ENCODE results near the gene KLHL13. TPM values are rescaled to one million over a fixed set of nuclear protein-coding genes. Genes with fewer than 3 reads are reported as not detected.

The KLHL13 gene
- total and polyA plus RNA-seq, 2 of the 8 experiments (the other 6 are each of a cell fraction or from before 2014, with no cell fraction given), result 6.4 to 12.8 TPM

DNA sequence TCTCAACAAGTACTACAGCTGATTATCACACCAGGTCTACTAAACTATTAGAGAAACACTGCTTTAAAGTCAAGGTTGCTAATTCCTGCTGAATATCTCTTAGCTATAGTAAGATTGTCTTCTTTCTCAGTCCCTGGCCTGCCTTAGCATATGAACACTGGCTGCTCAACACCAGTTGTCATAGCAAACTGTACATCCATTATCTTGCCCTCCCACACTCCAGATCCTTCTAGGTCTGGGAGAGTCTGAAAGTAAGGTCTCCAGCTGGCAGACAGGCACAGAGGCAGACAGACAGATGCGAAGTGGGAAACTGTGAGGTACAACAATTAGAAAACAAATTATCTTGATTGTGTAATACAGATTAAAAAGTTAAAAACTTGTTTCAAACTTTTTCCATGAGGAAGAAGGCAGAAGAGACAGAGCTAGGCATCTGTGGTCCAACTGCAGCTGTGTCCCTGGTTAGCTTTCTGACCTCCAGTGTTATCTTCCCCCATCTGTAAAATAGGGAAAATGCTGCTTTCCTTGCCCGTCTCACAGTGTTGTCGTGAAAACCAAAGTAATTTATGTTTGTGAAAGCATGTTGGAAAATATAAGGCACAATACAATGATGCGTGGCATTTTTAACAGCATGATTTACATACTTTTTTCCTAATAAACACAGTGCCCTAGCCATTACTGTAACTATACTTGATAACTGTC lies 133.8 kb downstream of the KLHL13 start:
- H3K14ac ChIP-seq (ENCODE audit: insufficient read length), result no peak overlapping the region
- H4K20me1 ChIP-seq (replicated peaks in 1 of 2; ENCODE audit: control insufficient read depth in 1 of 2, insufficient read depth in 2 of 2, low read length in 2 of 2), result no peaks in the 10 kb centered on the region
- no peaks in the 10 kb centered on the region for H3K36me3 ChIP-seq (ENCODE audit: control insufficient read depth in 2 of 4, insufficient read depth in 4 of 4, low read length in 3 of 4)
- H2AK5ac ChIP-seq (ENCODE audit: low read depth, low read length), result no peak overlapping the region
- no peak overlapping the region for H4K5ac ChIP-seq (ENCODE audit: insufficient read length, low read depth, low read length)
- H3K23me2 ChIP-seq (ENCODE audit: low read depth, low read length), result no peaks in the 10 kb centered on the region
- FAIRE-seq (no peak), DNase-seq (ENCODE audit: low read depth in 1 of 2, low spot score in 2 of 2) (no peak)
- no peaks in the 10 kb centered on the region for H3K79me1 ChIP-seq (ENCODE audit: low read depth, low read length)
- H3K4me2 ChIP-seq (ENCODE audit: insufficient read depth in 1 of 2, low read depth in 2 of 2, low read length in 2 of 2), result no peak overlapping the region
- no peak overlapping the region for H4K91ac ChIP-seq (replicated peaks; ENCODE audit: insufficient read length, low read length)
- no peak overlapping the region for H3K4me3 ChIP-seq (ENCODE audit: extremely low read depth in 1 of 4, insufficient read depth in 2 of 4, low read depth in 3 of 4, low read length in 4 of 4)
- H2BK12ac ChIP-seq (ENCODE audit: low read depth, low read length), result no peak overlapping the region
- no peaks in the 10 kb centered on the region for H3K79me2 ChIP-seq (ENCODE audit: control insufficient read depth in 1 of 2, insufficient read depth in 2 of 2, low read length in 2 of 2)
- no peak overlapping the region for H2BK20ac ChIP-seq (ENCODE audit: low read length)
- no peak overlapping the region for H2BK5ac ChIP-seq (ENCODE audit: low read depth, low read length)
- H3K9ac ChIP-seq (replicated peaks in 1 of 4; ENCODE audit: extremely low read depth in 1 of 4, low read depth in 3 of 4, low read length in 3 of 4), result no peak overlapping the region
- H3K27ac ChIP-seq (ENCODE audit: low read depth, low read length), result no peak overlapping the region
- no peaks in the 10 kb centered on the region for H3K9me3 ChIP-seq (ENCODE audit: insufficient read depth in 2 of 2, low read depth in 1 of 2, low read length in 1 of 2)
- H2AFZ ChIP-seq (ENCODE audit: low read length), result no peak overlapping the region
- ChIA-PET CTCF (ENCODE audit: partially characterized antibody) (interaction anchor here (0.6 to 1.3 kb wide), 2 partner anchors 9 to 246 kb away, joined by 3 read pairs; no protein-coding TSS in a partner anchor), POLR2A (ENCODE audit: partially characterized antibody) (interaction anchor here (0.6 kb wide), 1 partner anchor 175 kb away, joined by 4 read pairs; no protein-coding TSS in a partner anchor)
- H3K4me1 ChIP-seq (replicated peaks in 1 of 4; ENCODE audit: control insufficient read depth in 3 of 4, insufficient read depth in 4 of 4, low read length in 3 of 4), result no peaks in the 10 kb centered on the region
- no peak overlapping the region for H2BK120ac ChIP-seq (replicated peaks; ENCODE audit: low read depth, low read length)
- H3K23ac ChIP-seq (ENCODE audit: insufficient read length), result no peak overlapping the region
- H3K4ac ChIP-seq (replicated peaks; ENCODE audit: insufficient read length, low read depth, low read length), result no peak overlapping the region
- no peaks in the 10 kb centered on the region for H3K27me3 ChIP-seq (replicated peaks in 1 of 4; ENCODE audit: control insufficient read depth in 3 of 4, extremely low read depth in 1 of 4, insufficient read depth in 3 of 4, low read length in 3 of 4)
- no peak overlapping the region for H4K8ac ChIP-seq (ENCODE audit: extremely low read depth, insufficient read depth, low read length)
- H3K56ac ChIP-seq (replicated peaks; ENCODE audit: insufficient read length, low read depth, low read length), result no peak overlapping the region
- WGBS, 2 experiments (ENCODE audit: extremely low coverage in 1 of 2, insufficient coverage in 1 of 2, insufficient read length in 1 of 2, insufficient replicate concordance in 2 of 2, low coverage in 1 of 2, low lambda C conversion rate in 2 of 2, missing lambda C conversion rate in 1 of 2), result 85% methylated on average over 3 of the region's 4 CpGs; no CpG with 5 or more reads in 1 of the 2 experiments
- no peak overlapping the region for H3K18ac ChIP-seq (ENCODE audit: extremely low read depth, low read length)
- H2BK15ac ChIP-seq (ENCODE audit: low read length), result no peak overlapping the region
- TF ChIP-seq BRCA1 (IDR thresholded peaks at IDR 0.05; ENCODE audit: low read depth, low read length), result no peak
- no peak for TF ChIP-seq EGR1 (IDR thresholded peaks at IDR 0.05; ENCODE audit: borderline replicate concordance, low read depth, low read length)
- no peak for TF ChIP-seq CBX8 (IDR thresholded peaks at IDR 0.05; ENCODE audit: borderline replicate concordance, low read depth, low read length)
- no peak for TF ChIP-seq ASH2L (IDR thresholded peaks at IDR 0.05; ENCODE audit: low read length)
- no peak for TF ChIP-seq RFX5 (IDR thresholded peaks at IDR 0.05; ENCODE audit: borderline replicate concordance, low read depth, low read length)
- no peak for TF ChIP-seq SP4 (IDR thresholded peaks at IDR 0.05; ENCODE audit: low read length)
- TF ChIP-seq BCL11A (IDR thresholded peaks at IDR 0.05; ENCODE audit: low read depth in 2 of 2, low read length in 2 of 2), result no peak
- no peak for TF ChIP-seq SIX5 (IDR thresholded peaks at IDR 0.05; ENCODE audit: low read depth, low read length)
- no peak for TF ChIP-seq POU5F1 (IDR thresholded peaks at IDR 0.05; ENCODE audit: low read depth, low read length)
- no peak for TF ChIP-seq EZH2 (IDR thresholded peaks at IDR 0.05; ENCODE audit: low read depth, low read length, severe bottlenecking)
- TF ChIP-seq, protein P1, sequence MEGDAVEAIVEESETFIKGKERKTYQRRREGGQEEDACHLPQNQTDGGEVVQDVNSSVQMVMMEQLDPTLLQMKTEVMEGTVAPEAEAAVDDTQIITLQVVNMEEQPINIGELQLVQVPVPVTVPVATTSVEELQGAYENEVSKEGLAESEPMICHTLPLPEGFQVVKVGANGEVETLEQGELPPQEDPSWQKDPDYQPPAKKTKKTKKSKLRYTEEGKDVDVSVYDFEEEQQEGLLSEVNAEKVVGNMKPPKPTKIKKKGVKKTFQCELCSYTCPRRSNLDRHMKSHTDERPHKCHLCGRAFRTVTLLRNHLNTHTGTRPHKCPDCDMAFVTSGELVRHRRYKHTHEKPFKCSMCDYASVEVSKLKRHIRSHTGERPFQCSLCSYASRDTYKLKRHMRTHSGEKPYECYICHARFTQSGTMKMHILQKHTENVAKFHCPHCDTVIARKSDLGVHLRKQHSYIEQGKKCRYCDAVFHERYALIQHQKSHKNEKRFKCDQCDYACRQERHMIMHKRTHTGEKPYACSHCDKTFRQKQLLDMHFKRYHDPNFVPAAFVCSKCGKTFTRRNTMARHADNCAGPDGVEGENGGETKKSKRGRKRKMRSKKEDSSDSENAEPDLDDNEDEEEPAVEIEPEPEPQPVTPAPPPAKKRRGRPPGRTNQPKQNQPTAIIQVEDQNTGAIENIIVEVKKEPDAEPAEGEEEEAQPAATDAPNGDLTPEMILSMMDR (IDR thresholded peaks at IDR 0.05; ENCODE audit: control extremely low read depth in 1 of 3, insufficient read depth in 1 of 3, low read depth in 1 of 3, low read length in 3 of 3), result no peak

All from H1 (cell line).